Erythroblast (primary cell): ENCODE data around the gene EPB41.
"Not testable (repeated sequence)": the region's sequence is repeated elsewhere in the genome, so short reads cannot be mapped to it uniquely, and the experiment has no call there.

Source experiments
- DNase-seq, 2 experiments: peaks; one replicate each; lab custom pipeline; 2025; lab: John Stamatoyannopoulos, UW
- GATA1 ChIP-seq: IDR thresholded peaks from 2 replicates; pipeline ENCODE4 v1.6.1; 2011; ENCODE audit warnings: low read depth, mild to moderate bottlenecking, control low read depth, low read length, moderate library complexity
- POLR2A ChIP-seq: IDR thresholded peaks from 2 replicates; pipeline ENCODE4 v1.6.1; 2011; ENCODE audit warnings: mild to moderate bottlenecking, low read length

EPB41 gene

DNA sequence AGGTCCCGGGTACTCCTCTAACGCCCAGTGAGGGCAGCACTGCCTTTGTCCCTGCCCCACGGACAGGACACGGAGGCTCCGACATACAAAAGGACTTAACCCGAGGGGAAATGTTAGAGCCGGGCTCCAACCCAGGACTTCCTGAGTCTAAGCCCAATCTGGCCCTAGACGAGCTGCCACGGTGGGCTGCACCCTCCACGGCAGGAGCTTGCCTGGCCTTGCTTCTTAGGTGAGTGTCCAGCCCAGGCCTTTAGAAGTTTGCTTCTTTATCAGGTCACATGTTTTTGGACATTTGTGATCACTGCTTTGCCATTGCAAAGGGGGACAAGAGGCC is 220.3 kb downstream of the EPB41 start:
- no peak for TF ChIP-seq POLR2A
- TF ChIP-seq GATA1: no peak
- DNase-seq: no peak

DNA sequence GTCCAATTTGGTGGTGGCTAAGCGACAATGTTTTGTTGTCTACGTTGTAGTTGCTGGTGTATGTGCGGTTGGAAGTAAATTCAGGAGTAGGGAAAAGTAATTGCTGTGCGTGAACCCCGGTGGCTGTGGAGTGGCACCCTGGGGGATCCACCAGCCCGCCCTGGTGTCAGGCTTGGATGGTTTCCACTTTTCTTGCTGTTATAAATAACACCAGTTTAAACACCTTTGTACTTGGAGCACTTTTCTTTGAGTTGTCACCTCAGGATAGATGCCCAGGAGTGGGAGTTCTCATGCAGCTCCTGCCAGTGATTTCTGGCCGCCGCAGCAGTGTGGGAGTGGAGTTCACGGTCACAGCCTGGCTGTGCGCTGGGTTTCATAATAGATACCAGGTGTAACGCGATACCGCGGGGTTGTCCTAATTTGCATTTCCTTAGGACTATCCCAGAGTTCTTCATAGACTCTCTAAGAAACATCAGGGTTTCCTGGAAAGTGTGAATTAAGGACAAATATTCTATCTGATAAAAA is 222.1 kb downstream of the EPB41 start:
- TF ChIP-seq GATA1 (no peak), POLR2A (no peak)
- no peak for DNase-seq

DNA sequence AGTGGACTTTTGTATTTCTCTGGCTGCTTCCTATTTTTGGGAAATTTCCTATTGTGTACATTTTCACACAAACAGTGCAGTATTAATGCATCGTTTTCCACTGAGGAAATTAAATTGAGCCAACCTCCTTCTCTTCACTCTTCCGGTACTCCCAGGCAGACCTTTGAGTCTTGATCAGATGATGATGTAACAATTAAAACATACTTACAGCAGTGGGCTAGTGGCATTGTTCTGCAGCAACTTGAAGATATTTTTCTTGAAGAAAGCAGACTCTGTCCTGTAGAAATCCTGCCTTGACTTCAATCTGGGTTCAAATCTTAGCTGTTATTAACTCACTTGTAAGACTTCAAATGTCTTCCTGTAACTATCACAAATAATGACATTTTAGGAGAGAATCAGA is 228.3 kb downstream of the EPB41 start:
- no peak for DNase-seq
- TF ChIP-seq POLR2A (no peak), GATA1 (no peak)

GRCh38 chr1:29144178-29144577 is 229.8 kb downstream of the EPB41 start:
- TF ChIP-seq GATA1 (no peak), POLR2A (no peak)

DNA sequence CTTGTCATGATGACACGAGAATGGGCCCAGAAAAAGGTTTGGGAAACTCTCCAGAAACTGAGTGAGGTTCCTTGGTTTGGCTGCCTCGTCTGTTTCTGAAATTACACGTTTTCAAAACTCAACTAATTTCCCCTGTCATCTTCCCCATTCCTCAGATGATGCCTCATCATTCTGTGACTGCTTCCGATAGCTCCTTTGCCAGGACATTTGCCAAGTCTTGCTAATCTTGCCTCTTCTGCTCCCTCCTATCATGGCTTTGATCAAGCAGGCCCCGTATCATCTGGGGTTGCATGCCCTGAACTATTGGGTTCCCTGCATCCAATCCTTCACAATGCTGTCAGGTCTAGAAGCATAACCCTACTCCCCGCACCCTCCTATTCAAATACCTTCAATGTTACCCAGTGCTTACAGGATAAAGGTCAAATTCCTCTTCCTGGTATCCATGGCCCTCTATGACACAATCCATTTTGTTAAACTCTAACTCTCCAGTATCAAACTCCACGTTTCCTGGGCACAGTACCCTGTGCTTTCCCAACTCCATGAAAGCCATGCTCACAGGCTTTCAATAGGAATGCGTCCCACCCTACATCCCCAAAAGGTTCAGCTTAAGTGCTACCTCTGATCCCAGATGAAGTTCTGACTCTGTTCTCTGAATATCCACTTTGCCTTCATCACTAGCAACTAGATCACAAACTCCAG is 231.5 kb downstream of the EPB41 start:
- TF ChIP-seq POLR2A (no peak), GATA1 (no peak)
- DNase-seq: peak; percentile 89 to 92

More at GRCh38 chr1:29144178-29144577, 229.8 kb downstream of the EPB41 start:
- no peak for DNase-seq

DNA sequence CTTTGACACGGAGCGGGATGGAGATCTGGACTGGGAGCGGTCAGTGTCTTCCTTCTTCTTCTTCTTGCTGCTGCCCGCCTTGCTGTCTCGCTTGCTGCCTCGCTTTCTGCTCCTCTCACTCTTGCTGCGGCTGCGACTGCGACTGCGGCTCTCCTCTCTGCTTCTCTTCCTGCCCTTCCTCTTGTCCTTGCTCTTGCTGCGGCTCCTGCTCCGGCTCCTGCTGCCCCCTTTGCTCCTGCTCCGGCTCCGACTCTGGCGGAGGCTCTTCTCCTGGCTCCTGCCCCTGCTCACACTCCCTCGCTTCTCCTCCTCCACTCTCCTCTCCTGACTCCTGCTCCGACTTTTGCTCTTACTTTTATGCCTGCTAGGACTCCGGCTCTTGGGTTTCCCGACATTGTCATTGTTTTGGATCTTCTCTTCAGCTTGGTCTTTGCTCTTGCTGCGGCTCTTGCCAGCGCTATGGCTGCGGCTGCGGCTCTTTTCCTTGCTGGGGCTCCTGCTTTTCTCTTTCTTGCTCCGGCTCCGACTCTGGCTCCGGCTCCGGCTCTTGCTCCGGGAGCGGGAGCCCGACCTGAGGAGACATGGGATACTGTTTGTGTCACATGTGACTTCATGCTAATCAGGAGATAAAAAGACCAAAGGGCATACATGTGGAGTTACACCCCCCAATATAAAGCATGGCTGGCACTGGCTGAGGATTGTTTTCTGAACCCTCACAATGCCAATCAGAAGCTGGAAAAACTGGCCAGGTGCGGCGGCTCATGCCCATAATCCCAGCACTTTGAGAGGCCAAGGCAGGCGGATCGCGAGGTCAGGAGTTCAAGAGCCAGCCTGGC is 234.5 kb downstream of the EPB41 start:
- TF ChIP-seq GATA1: no peak
- TF ChIP-seq POLR2A: no peak
- no peak for DNase-seq

DNA sequence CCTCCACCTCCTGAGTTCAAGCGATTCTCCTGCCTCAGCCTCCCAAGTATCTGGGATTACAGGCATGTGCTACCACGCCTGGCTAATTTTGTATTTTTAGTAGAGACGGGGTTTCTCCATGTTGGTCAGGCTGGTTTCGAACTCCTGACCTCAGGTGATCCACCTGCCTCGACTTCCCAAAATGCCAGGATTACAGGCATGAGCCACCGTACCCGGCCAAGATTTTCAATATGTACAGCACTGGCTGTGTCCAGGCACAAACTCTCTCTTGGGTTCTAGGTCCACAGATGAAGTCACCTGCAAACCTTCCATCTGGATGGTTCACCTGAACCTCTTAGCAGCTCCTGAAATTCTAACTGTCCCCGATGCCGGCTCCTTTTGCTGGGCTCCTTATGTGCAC is 236.0 kb downstream of the EPB41 start:
- not testable (repeated sequence) for DNase-seq

- DNase-seq: no peak
- TF ChIP-seq POLR2A (no peak), GATA1 (no peak)
Measured at GRCh38 chr1:29152046-29152805, 237.9 kb downstream of the EPB41 start.

- peak; percentile 85 to 95 for DNase-seq
- TF ChIP-seq GATA1 (no peak), POLR2A (peak; percentile 26)
Measured at GRCh38 chr1:29156543-29157268, 242.3 kb downstream of the EPB41 start.

DNA sequence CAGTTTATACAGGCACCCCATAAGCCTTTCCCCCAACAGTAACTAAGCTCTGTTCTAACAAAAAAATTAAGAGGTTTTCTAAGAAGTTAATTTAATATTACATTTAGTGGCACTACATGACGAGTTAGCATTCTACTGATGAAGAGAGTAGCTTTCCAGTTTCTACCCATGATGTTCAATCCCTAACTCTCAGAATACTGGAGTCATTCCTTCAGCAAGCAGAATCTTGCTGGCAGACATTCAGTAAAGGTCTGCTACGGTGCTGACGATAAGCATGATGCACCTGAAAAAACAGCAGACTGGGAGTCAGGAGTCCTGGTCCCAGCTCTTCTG is 242.9 kb downstream of the EPB41 start:
- no peak for DNase-seq
- TF ChIP-seq POLR2A (no peak), GATA1 (no peak)

- TF ChIP-seq GATA1 (no peak), POLR2A (no peak)
- no peak for DNase-seq
Measured at GRCh38 chr1:29159773-29160172, 245.4 kb downstream of the EPB41 start.

DNA sequence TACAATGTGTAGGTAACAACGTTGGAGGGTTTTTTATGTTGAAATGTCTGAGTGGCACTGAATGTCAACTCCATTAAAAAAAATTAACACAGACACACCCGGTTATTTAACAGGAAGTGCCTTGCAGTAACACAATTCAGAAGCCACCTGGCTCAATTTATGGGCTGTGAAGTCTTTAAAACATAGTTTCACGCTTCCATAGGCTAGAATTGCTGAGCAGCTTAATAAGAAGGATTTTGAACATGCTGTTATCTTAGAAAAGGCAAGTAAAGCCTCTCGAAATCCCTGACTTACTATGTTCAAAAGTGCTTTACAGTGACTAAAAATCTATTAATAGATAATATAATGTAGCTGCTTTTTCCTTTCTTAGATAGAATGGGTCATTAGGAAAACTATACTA is 247.7 kb downstream of the EPB41 start:
- DNase-seq: no peak
- no peak for TF ChIP-seq GATA1
- no peak for TF ChIP-seq POLR2A

- DNase-seq: no peak
- TF ChIP-seq POLR2A: no peak
- no peak for TF ChIP-seq GATA1
Measured at GRCh38 chr1:29162476-29163138, 248.2 kb downstream of the EPB41 start.
